HepG2 (cell line): ENCODE measurements around the gene ZNF554.

ENCODE experiments used
- BHLHE40 ChIP-seq: IDR thresholded peaks from 2 replicates; pipeline ENCODE4 v1.6.1; 2011; ENCODE audit warnings: low read length, improper control_type of control experiment
- CREB1 ChIP-seq, 2 experiments: fragments of 450-650 bp in 1 of 2; IDR thresholded peaks; 2 replicates each; pipeline ENCODE4 v1.6.1; 2016 to 2017; ENCODE audit warnings: control low read depth in 1 of 2, mild to moderate bottlenecking in 1 of 2, missing compliant biosample characterization in 1 of 2, missing genetic modification characterization in 1 of 2
- CTCF ChIP-seq: sonication (generic); formaldehyde crosslinking; IDR thresholded peaks from 2 replicates; pipeline ENCODE4 v1.5.0; 2020; ENCODE audit warnings: mild to moderate bottlenecking, missing genetic modification reagents, moderate library complexity
- EZH2 ChIP-seq: conservative IDR thresholded peaks from 2 replicates; pipeline ENCODE4 v1.6.1; 2012; ENCODE audit warnings: mild to moderate bottlenecking, low read depth, low read length, moderate library complexity
- POLR2AphosphoS5 ChIP-seq: IDR thresholded peaks from 2 replicates; pipeline ENCODE4 v1.6.1; 2012; ENCODE audit warnings: low read depth, low read length
- SATB2 ChIP-seq: sonication (generic); formaldehyde crosslinking; IDR thresholded peaks from 2 replicates; pipeline ENCODE4 v1.5.0; 2020; ENCODE audit warnings: missing genetic modification reagents
- SMARCE1 ChIP-seq: fragments of 450-650 bp; IDR thresholded peaks from 2 replicates; pipeline ENCODE4 v1.6.1; 2017; ENCODE audit warnings: borderline replicate concordance
- SRSF1 ChIP-seq: fragments of 200-400 bp; formaldehyde crosslinking; optimal IDR thresholded peaks from 2 replicates; pipeline ENCODE3; 2017; ENCODE audit warnings: mild to moderate bottlenecking, low read depth, low read length, moderate library complexity
- ZNF260 ChIP-seq: sonication (generic); formaldehyde crosslinking; IDR thresholded peaks from 2 replicates; pipeline ENCODE4 v1.4.0; 2020; ENCODE audit warnings: missing genetic modification reagents, low read depth, mild to moderate bottlenecking, borderline replicate concordance
- ZNF317 ChIP-seq: sonication (generic); formaldehyde crosslinking; IDR thresholded peaks from 2 replicates; pipeline ENCODE4 v1.5.0; 2020; ENCODE audit warnings: mild to moderate bottlenecking, missing genetic modification reagents
- ZNF335 ChIP-seq: sonication (generic); formaldehyde crosslinking; IDR thresholded peaks from 2 replicates; pipeline ENCODE4 v1.4.0; 2020; ENCODE audit warnings: missing genetic modification reagents
- ZNF414 ChIP-seq: sonication (generic); formaldehyde crosslinking; IDR thresholded peaks from 2 replicates; pipeline ENCODE4 v1.5.0; 2020; ENCODE audit warnings: missing genetic modification reagents
- ZNF879 ChIP-seq: sonication (generic); formaldehyde crosslinking; IDR thresholded peaks from 2 replicates; pipeline ENCODE4 v1.8.1; 2023; ENCODE audit warnings: missing genetic modification reagents

- TF ChIP-seq BHLHE40 (peak; percentile 60; the same call in 1 of the 2 replicates), SMARCE1 (no peak), ZNF414 (CRISPR knock-in tag) (no peak), EZH2 (no peak), SATB2 (CRISPR knock-in tag) (no peak), POLR2AphosphoS5 (no peak), CTCF (CRISPR knock-in tag) (no peak), CREB1 (IDR thresholded peaks at IDR 0.05) (no peak), CREB1 (CRISPR knock-in tag; IDR thresholded peaks at IDR 0.05) (no peak), ZNF335 (CRISPR knock-in tag) (no peak), ZNF260 (CRISPR knock-in tag) (no peak), SRSF1 (no peak), ZNF317 (CRISPR knock-in tag) (no peak), ZNF879 (CRISPR knock-in tag) (no peak)
These were observed 35.2 kb downstream of the ZNF554 start for GRCh38 chr19:2854849-2855248.
